HFFc6 (cell line): ENCODE measurements around the gene KRTAP19-8. TPM values are rescaled to one million over a fixed set of nuclear protein-coding genes. Genes with fewer than 3 reads are reported as not detected.

ENCODE experiments used
- DNase-seq: peaks from one replicate; pipeline ENCODE4 v3.0.0-alpha.2; 2018
- H3K27ac Mint-ChIP-seq: 2 replicates; pipeline ENCODE4 v1.8.0; 2020; ENCODE audit warnings: mild to moderate bottlenecking, mixed read lengths
- H3K27me3 Mint-ChIP-seq: 2 replicates; pipeline ENCODE4 v1.8.0; 2021; ENCODE audit warnings: mild to moderate bottlenecking, moderate library complexity, mixed read lengths; ENCODE audit not compliant: insufficient read depth
- H3K36me3 Mint-ChIP-seq: 2 replicates; pipeline ENCODE4 v1.8.0; 2021; ENCODE audit warnings: low read depth, mixed read lengths
- H3K4me1 Mint-ChIP-seq: 2 replicates; pipeline ENCODE4 v1.8.0; 2020; ENCODE audit warnings: low read depth, mixed read lengths
- H3K4me3 Mint-ChIP-seq: 2 replicates; pipeline ENCODE4 v1.8.0; 2020; ENCODE audit warnings: mild to moderate bottlenecking, moderate library complexity, mixed read lengths
- H3K9me3 Mint-ChIP-seq: 2 replicates; pipeline ENCODE4 v1.8.0; 2020; ENCODE audit warnings: mild to moderate bottlenecking, mixed read lengths
- CTCF ChIP-seq: fragments of 200-600 bp; sonication (generic); IDR thresholded peaks from 2 replicates; pipeline ENCODE4 v1.5.0; 2021; ENCODE audit warnings: antibody characterized with exemption, mild to moderate bottlenecking
- total RNA-seq, 6 experiments: library from RNA; stranded (reverse); fragmentation: NEBNext Ultra II Directional; extraction: Animal tissue kit (Norgen Biotek cat#: 25700); gene quantifications; 2 replicates in 1 of 6; 3 replicates in 5 of 6; pipeline ENCODE4 v1.2.3, GENCODE V29; 2021

KRTAP19-8 gene
- total RNA-seq, 6 experiments from 2014 or later: not detected

GRCh38 chr21:31075848-31076247, 37.6 kb upstream of the KRTAP19-8 start:
- H3K27ac Mint-ChIP-seq: no peak overlapping the region
- no peak for DNase-seq
- peaks cover 6% of the 10 kb centered on the region for H3K36me3 Mint-ChIP-seq
- no peak for TF ChIP-seq CTCF
- no peaks in the 10 kb centered on the region for H3K27me3 Mint-ChIP-seq
- H3K4me3 Mint-ChIP-seq: no peak overlapping the region
- peaks cover 51% of the 10 kb centered on the region for H3K9me3 Mint-ChIP-seq
- H3K4me1 Mint-ChIP-seq: no peaks in the 10 kb centered on the region

GRCh38 chr21:31072533-31072932, 34.3 kb upstream of the KRTAP19-8 start:
- no peak for TF ChIP-seq CTCF
- no peak for DNase-seq
- Mint-ChIP-seq H3K4me3 (no peak overlapping the region), H3K27ac (no peak overlapping the region), H3K36me3 (peaks cover 6% of the 10 kb centered on the region), H3K4me1 (no peaks in the 10 kb centered on the region), H3K9me3 (peaks cover 30% of the 10 kb centered on the region), H3K27me3 (no peaks in the 10 kb centered on the region)

GRCh38 chr21:31064803-31065202, 26.5 kb upstream of the KRTAP19-8 start:
- TF ChIP-seq CTCF: no peak
- Mint-ChIP-seq H3K4me3 (no peak overlapping the region), H3K9me3 (peaks cover 20% of the 10 kb centered on the region), H3K27me3 (no peaks in the 10 kb centered on the region), H3K4me1 (no peaks in the 10 kb centered on the region), H3K36me3 (no peaks in the 10 kb centered on the region), H3K27ac (no peak overlapping the region)
- no peak for DNase-seq

- Mint-ChIP-seq H3K4me3 (no peak overlapping the region), H3K4me1 (no peaks in the 10 kb centered on the region)
Observed at GRCh38 chr21:31052489-31053142, 14.3 kb upstream of the KRTAP19-8 start.

GRCh38 chr21:31050577-31051157, 12.4 kb upstream of the KRTAP19-8 start:
- Mint-ChIP-seq H3K4me1 (no peaks in the 10 kb centered on the region), H3K4me3 (no peak overlapping the region), H3K27me3 (no peaks in the 10 kb centered on the region), H3K36me3 (peaks cover 10% of the 10 kb centered on the region), H3K27ac (no peak overlapping the region), H3K9me3 (peaks cover 57% of the 10 kb centered on the region)
- TF ChIP-seq CTCF: no peak
- no peak for DNase-seq

More at GRCh38 chr21:31052489-31053142, 14.3 kb upstream of the KRTAP19-8 start:
- H3K27me3 Mint-ChIP-seq: peaks cover 4% of the 10 kb centered on the region; the same call in 1 of the 2 replicates
- H3K27ac Mint-ChIP-seq: no peak overlapping the region
- peaks cover 50% of the 10 kb centered on the region for H3K9me3 Mint-ChIP-seq
- no peak for DNase-seq
- H3K36me3 Mint-ChIP-seq: peaks cover 10% of the 10 kb centered on the region
- TF ChIP-seq CTCF: no peak
